Calu3 (cell line): ENCODE data around the gene CPAMD8. TPM values are rescaled to one million over a fixed set of nuclear protein-coding genes. Genes with fewer than 3 reads are reported as not detected.

ENCODE experiments used
- BruUV-seq: library from RNA; stranded (reverse); fragments of 400-500 nt; replicated peaks from 2 replicates; lab custom pipeline; 2021; lab: Mats Ljungman, UMichigan
- CTCF ChIA-PET: fragments of 300-600 bp; sonication (Branson Sonifier 250); formaldehyde crosslinking; loops from one replicate; lab custom pipeline; 2022; ENCODE audit warnings: antibody characterized with exemption; lab: Charles Lee
- DNase-seq: peaks from one replicate; pipeline ENCODE4 v3.0.0; 2022
- H3K27ac Mint-ChIP-seq: one replicate; pipeline ENCODE4 v1.8.0; 2022; ENCODE audit warnings: mixed read lengths; ENCODE audit not compliant: unreplicated experiment
- H3K27me3 Mint-ChIP-seq: one replicate; pipeline ENCODE4 v1.8.0; 2022; ENCODE audit warnings: mixed read lengths; ENCODE audit not compliant: unreplicated experiment
- H3K36me3 Mint-ChIP-seq: one replicate; pipeline ENCODE4 v1.8.0; 2022; ENCODE audit warnings: mild to moderate bottlenecking, moderate library complexity, mixed read lengths; ENCODE audit not compliant: insufficient read depth, unreplicated experiment
- H3K4me1 Mint-ChIP-seq: one replicate; pipeline ENCODE4 v1.8.0; 2022; ENCODE audit warnings: mild to moderate bottlenecking, low read depth, mixed read lengths; ENCODE audit not compliant: unreplicated experiment
- H3K4me3 Mint-ChIP-seq: one replicate; pipeline ENCODE4 v1.8.0; 2022; ENCODE audit warnings: mild to moderate bottlenecking, low read depth, moderate library complexity, mixed read lengths; ENCODE audit not compliant: unreplicated experiment
- H3K9me3 Mint-ChIP-seq: one replicate; pipeline ENCODE4 v1.8.0; 2022; ENCODE audit warnings: low read depth, mixed read lengths; ENCODE audit not compliant: unreplicated experiment
- CTCF ChIP-seq: fragments of 200-600 bp; IDR thresholded peaks from one replicate; pipeline ENCODE4 v1.8.0; 2022; ENCODE audit warnings: antibody characterized with exemption; ENCODE audit not compliant: unreplicated experiment
- intact Hi-C: fragments of 100-400 bp; cut with micrococcal nuclease; formaldehyde crosslinking; loops from one replicate; pipeline ENCODE4 v1.10.0; 2022; ENCODE audit not compliant: unreplicated experiment
- total RNA-seq: library from RNA; stranded (reverse); gene quantifications from 2 replicates; pipeline ENCODE4 v1.2.3, GENCODE V29; 2022

The CPAMD8 gene
- total RNA-seq, 1 experiment from 2014 or later = 5.8 TPM

- intact Hi-C loops = no loop called here
- CTCF ChIA-PET = no interaction called here
- Mint-ChIP-seq H3K36me3 (peaks cover 5% of the 10 kb centered on the region), H3K4me3 (no peak overlapping the region), H3K9me3 (peaks cover 3% of the 10 kb centered on the region), H3K27ac (no peak overlapping the region), H3K4me1 (peaks cover 8% of the 10 kb centered on the region), H3K27me3 (peaks cover 14% of the 10 kb centered on the region)
- no TSS peak for BruUV-seq
- no peak for DNase-seq
- TF ChIP-seq CTCF = no peak
These were observed 15.1 kb downstream of the CPAMD8 start for GRCh38 chr19:17011485-17011884.

DNA sequence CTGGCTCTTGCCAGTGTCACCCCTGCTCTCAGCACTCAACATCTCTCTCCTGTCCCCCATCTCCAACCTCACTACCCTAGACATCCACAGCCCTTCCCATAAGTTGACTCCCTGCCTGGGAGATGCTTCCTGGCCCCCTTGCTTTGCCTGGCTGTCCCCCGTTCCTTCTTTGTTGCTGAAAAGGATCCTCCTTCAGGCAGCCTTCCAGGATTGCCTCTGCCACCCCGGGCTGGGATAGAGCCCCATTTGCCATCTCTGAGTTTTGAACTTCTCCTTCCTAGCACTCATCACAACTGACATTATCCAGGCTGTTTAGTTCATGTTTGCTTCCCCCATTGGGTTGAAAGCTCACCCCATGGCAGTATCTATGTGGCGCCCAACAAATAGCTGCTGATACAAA is 20.0 kb downstream of the CPAMD8 start:
- no peaks in the 10 kb centered on the region for H3K36me3 Mint-ChIP-seq
- no peak overlapping the region for H3K27ac Mint-ChIP-seq
- no peaks in the 10 kb centered on the region for H3K4me1 Mint-ChIP-seq
- CTCF ChIA-PET = no interaction called here
- no peak for DNase-seq
- intact Hi-C loops = no loop called here
- H3K27me3 Mint-ChIP-seq = peaks cover 24% of the 10 kb centered on the region
- TF ChIP-seq CTCF = no peak
- no peaks in the 10 kb centered on the region for H3K9me3 Mint-ChIP-seq
- BruUV-seq = no TSS peak
- no peak overlapping the region for H3K4me3 Mint-ChIP-seq

GRCh38 chr19:17005000-17005399 is 21.6 kb downstream of the CPAMD8 start:
- intact Hi-C loops = no loop called here
- no peak for TF ChIP-seq CTCF
- H3K4me3 Mint-ChIP-seq = no peak overlapping the region
- H3K4me1 Mint-ChIP-seq = no peaks in the 10 kb centered on the region
- H3K36me3 Mint-ChIP-seq = no peaks in the 10 kb centered on the region
- no peak for DNase-seq
- H3K9me3 Mint-ChIP-seq = no peaks in the 10 kb centered on the region
- peaks cover 33% of the 10 kb centered on the region for H3K27me3 Mint-ChIP-seq
- no peak overlapping the region for H3K27ac Mint-ChIP-seq
- BruUV-seq = no TSS peak
- CTCF ChIA-PET = no interaction called here

GRCh38 chr19:17004386-17004785 is 22.2 kb downstream of the CPAMD8 start:
- intact Hi-C loops = no loop called here
- Mint-ChIP-seq H3K9me3 (no peaks in the 10 kb centered on the region), H3K27me3 (peaks cover 33% of the 10 kb centered on the region), H3K4me1 (no peaks in the 10 kb centered on the region), H3K27ac (no peak overlapping the region), H3K4me3 (no peak overlapping the region), H3K36me3 (no peaks in the 10 kb centered on the region)
- DNase-seq = no peak
- BruUV-seq = no TSS peak
- no peak for TF ChIP-seq CTCF
- CTCF ChIA-PET = no interaction called here
